IPS-NIHi11 (cell line): Measurements from ENCODE around the gene EGR4.
"Not testable (repeated sequence)": the region's sequence is repeated elsewhere in the genome, so short reads cannot be mapped to it uniquely, and the experiment has no call there.

Experiments used
- DNase-seq: peaks from one replicate; pipeline ENCODE4 v3.0.0; 2012; ENCODE audit warnings: mixed read lengths, low spot score

Gene EGR4

GRCh38 chr2:73263540-73264331 is 29.6 kb downstream of the EGR4 start:
- no peak for DNase-seq

GRCh38 chr2:73262691-73263429 is 30.5 kb downstream of the EGR4 start:
- DNase-seq, result not testable (repeated sequence)

- no peak for DNase-seq
Measured at GRCh38 chr2:73262108-73262651, 31.2 kb downstream of the EGR4 start.

GRCh38 chr2:73260338-73260984 is 32.9 kb downstream of the EGR4 start:
- peak; percentile 87 for DNase-seq

GRCh38 chr2:73259704-73260337 is 33.5 kb downstream of the EGR4 start:
- no peak for DNase-seq

GRCh38 chr2:73259276-73259675 is 34.1 kb downstream of the EGR4 start:
- no peak for DNase-seq

- no peak for DNase-seq
Measured at GRCh38 chr2:73258913-73259215, 34.5 kb downstream of the EGR4 start.

GRCh38 chr2:73258186-73258912 is 35.0 kb downstream of the EGR4 start:
- DNase-seq, result no peak

- no peak for DNase-seq
Measured at GRCh38 chr2:73257425-73258125, 35.8 kb downstream of the EGR4 start.

GRCh38 chr2:73257021-73257420 is 36.3 kb downstream of the EGR4 start:
- no peak for DNase-seq

- no peak for DNase-seq
Measured at GRCh38 chr2:73256618-73256922, 36.8 kb downstream of the EGR4 start.

GRCh38 chr2:73255907-73256617 is 37.3 kb downstream of the EGR4 start:
- no peak for DNase-seq

- DNase-seq, result no peak
Measured at GRCh38 chr2:73255007-73255644, 38.2 kb downstream of the EGR4 start.

GRCh38 chr2:73254343-73255006 is 38.9 kb downstream of the EGR4 start:
- no peak for DNase-seq

GRCh38 chr2:73253901-73254300 is 39.4 kb downstream of the EGR4 start:
- no peak for DNase-seq

GRCh38 chr2:73253400-73253799 is 39.9 kb downstream of the EGR4 start:
- no peak for DNase-seq

GRCh38 chr2:73252238-73253027 is 40.9 kb downstream of the EGR4 start:
- DNase-seq, result no peak
